Type B pancreatic cell (in vitro differentiated cells): ENCODE data around the gene KLF13. TPM values are rescaled to one million over a fixed set of nuclear protein-coding genes. Genes with fewer than 3 reads are reported as not detected.

ENCODE experiments used
- DNase-seq: peaks from one replicate; pipeline ENCODE4 v3.0.0; 2021; ENCODE audit warnings: mixed read lengths; ENCODE audit not compliant: unreplicated experiment; ENCODE audit errors: extremely low spot score
- H3K27ac Mint-ChIP-seq: 2 replicates; pipeline ENCODE4 v1.8.0; 2021; ENCODE audit warnings: mild to moderate bottlenecking, mixed read lengths
- H3K27me3 Mint-ChIP-seq: 2 replicates; pipeline ENCODE4 v1.8.0; 2021; ENCODE audit warnings: mixed read lengths
- H3K36me3 Mint-ChIP-seq: 2 replicates; pipeline ENCODE4 v1.8.0; 2021; ENCODE audit warnings: mixed read lengths
- H3K4me1 Mint-ChIP-seq: one replicate; pipeline ENCODE4 v1.8.0; 2021; ENCODE audit warnings: mixed read lengths; ENCODE audit not compliant: unreplicated experiment
- H3K4me3 Mint-ChIP-seq: 2 replicates; pipeline ENCODE4 v1.8.0; 2021; ENCODE audit warnings: mild to moderate bottlenecking, mixed read lengths
- H3K9me3 Mint-ChIP-seq: 2 replicates; pipeline ENCODE4 v1.8.0; 2021; ENCODE audit warnings: mixed read lengths
- total RNA-seq: library from RNA; stranded (reverse); gene quantifications from 2 replicates; pipeline ENCODE4 v1.2.1, GENCODE V29; 2021; ENCODE audit warnings: low replicate concordance
- TF ChIP-seq, protein P1 (sequence below): fragments of 200-600 bp; sonication (generic); conservative IDR thresholded peaks from 2 replicates; pipeline ENCODE4 v1.5.0; 2021; ENCODE audit warnings: antibody characterized with exemption, mild to moderate bottlenecking

KLF13 gene
- total RNA-seq, 1 donor from 2014 or later = 38.6 TPM

DNA sequence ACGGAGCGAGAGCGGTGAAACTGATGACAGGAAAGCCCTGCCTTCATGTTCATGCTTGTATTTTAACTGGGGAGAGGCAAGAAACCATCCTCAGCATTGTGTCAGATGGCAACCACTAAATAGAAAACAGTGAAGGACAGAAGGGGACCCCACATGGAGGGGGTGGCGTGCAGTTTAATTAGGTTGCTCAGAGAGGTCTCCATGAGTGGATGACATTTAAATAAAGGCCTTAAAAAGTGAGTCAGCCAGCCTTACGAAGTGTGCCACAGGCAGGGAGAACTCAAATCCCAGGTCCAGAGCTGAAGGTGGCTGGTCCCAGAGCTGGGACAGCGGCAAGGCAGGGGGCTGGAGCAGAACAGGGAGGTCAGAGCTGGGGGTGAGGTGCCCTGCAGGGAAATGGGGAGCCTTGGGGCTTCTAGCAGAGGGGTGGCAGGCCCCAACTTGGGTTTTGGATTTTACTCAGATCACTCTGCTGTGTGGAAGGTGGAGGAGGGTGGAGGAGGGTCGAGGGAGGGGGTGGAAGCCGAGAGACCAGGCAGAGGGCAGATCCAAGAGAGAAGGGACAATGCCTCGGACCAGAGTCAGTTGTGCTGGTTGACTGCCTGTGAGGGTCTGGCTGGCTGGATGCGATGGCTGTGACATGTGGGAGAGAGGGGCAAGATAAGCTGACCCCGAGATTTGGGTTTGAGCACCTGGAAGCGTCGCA, 73.7 kb downstream of the KLF13 start:
- DNase-seq = no peak
- Mint-ChIP-seq H3K4me1 (no peaks in the 10 kb centered on the region), H3K27ac (no peak overlapping the region), H3K36me3 (no peaks in the 10 kb centered on the region), H3K27me3 (peaks cover 2% of the 10 kb centered on the region), H3K9me3 (peaks cover 4% of the 10 kb centered on the region), H3K4me3 (no peak overlapping the region)
- TF ChIP-seq, protein P1, sequence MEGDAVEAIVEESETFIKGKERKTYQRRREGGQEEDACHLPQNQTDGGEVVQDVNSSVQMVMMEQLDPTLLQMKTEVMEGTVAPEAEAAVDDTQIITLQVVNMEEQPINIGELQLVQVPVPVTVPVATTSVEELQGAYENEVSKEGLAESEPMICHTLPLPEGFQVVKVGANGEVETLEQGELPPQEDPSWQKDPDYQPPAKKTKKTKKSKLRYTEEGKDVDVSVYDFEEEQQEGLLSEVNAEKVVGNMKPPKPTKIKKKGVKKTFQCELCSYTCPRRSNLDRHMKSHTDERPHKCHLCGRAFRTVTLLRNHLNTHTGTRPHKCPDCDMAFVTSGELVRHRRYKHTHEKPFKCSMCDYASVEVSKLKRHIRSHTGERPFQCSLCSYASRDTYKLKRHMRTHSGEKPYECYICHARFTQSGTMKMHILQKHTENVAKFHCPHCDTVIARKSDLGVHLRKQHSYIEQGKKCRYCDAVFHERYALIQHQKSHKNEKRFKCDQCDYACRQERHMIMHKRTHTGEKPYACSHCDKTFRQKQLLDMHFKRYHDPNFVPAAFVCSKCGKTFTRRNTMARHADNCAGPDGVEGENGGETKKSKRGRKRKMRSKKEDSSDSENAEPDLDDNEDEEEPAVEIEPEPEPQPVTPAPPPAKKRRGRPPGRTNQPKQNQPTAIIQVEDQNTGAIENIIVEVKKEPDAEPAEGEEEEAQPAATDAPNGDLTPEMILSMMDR = no peak

GRCh38 chr15:31401282-31401681, 74.6 kb downstream of the KLF13 start:
- TF ChIP-seq, protein P1 = no peak
- H3K27me3 Mint-ChIP-seq = no peaks in the 10 kb centered on the region

DNA sequence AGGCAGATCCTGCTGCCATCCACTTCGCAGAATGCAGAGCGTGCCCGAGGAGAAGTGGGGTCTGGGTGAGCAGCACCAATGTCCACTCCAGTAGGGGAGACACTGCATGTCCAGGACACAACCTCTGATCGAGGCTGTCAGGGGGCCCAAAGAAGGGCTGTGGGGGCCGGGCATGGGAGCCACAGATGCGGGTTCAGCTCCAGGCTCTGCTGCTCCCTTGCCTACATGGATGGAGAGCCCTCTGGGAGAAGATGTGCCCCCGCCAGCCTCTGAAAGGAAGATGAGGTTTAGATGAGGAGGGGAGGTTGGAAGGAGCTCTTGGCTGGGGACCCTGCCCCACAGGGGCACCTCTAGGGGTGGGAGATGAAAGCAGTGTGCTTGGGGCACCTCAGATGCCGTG, 75.4 kb downstream of the KLF13 start:
- TF ChIP-seq, protein P1 = no peak
- Mint-ChIP-seq H3K27ac (no peak overlapping the region), H3K4me3 (no peak overlapping the region), H3K9me3 (peaks cover 4% of the 10 kb centered on the region), H3K36me3 (no peaks in the 10 kb centered on the region), H3K27me3 (no peaks in the 10 kb centered on the region), H3K4me1 (no peaks in the 10 kb centered on the region)
- no peak for DNase-seq

More at GRCh38 chr15:31401282-31401681, 74.6 kb downstream of the KLF13 start:
- no peak for DNase-seq
- H3K36me3 Mint-ChIP-seq = no peaks in the 10 kb centered on the region
- no peak overlapping the region for H3K27ac Mint-ChIP-seq
- H3K4me1 Mint-ChIP-seq = no peaks in the 10 kb centered on the region
- no peak overlapping the region for H3K4me3 Mint-ChIP-seq
- peaks cover 4% of the 10 kb centered on the region for H3K9me3 Mint-ChIP-seq

DNA sequence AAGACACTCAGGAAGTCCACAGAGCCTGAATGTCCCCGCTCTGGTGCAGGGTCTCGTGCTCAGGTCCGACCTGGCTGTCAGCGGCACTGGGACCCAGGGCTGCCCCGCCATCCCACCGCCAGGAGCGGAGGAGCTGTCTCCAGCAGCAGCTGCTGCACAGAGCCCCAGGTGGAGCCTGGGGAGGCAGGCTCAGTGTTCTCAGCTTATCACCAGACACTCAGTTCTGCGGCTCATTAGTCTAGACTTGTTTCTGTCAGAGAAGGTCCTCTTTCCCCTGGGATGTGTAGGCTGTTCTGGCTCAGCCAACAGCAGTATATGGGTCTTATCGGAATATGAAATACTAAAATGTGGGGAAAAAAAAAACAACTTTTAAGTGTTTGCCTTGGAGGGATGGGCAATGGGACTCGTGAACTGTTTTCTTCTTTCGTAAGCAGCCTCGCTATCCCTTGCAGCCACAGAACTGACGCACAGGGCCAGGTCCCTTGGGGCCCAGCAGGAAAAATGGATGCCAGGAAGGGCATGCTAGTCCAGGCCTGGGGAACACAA, 75.9 kb downstream of the KLF13 start:
- DNase-seq = no peak
- no peak overlapping the region for H3K4me3 Mint-ChIP-seq
- H3K27ac Mint-ChIP-seq = no peak overlapping the region
- no peaks in the 10 kb centered on the region for H3K36me3 Mint-ChIP-seq
- H3K9me3 Mint-ChIP-seq = peaks cover 4% of the 10 kb centered on the region
- no peaks in the 10 kb centered on the region for H3K4me1 Mint-ChIP-seq
- H3K27me3 Mint-ChIP-seq = no peaks in the 10 kb centered on the region
- TF ChIP-seq, protein P1 = no peak

GRCh38 chr15:31403096-31403495, 76.5 kb downstream of the KLF13 start:
- DNase-seq = no peak
- Mint-ChIP-seq H3K4me1 (no peaks in the 10 kb centered on the region), H3K36me3 (no peaks in the 10 kb centered on the region), H3K27me3 (no peaks in the 10 kb centered on the region), H3K4me3 (no peak overlapping the region), H3K27ac (no peak overlapping the region), H3K9me3 (peaks cover 4% of the 10 kb centered on the region)
- TF ChIP-seq, protein P1 = no peak
